Fibroblast of peridontal ligament (primary cell): ENCODE measurements around the gene PTH1R.

Experiments used
- DNase-seq: peaks from one replicate; pipeline ENCODE4 v3.0.0-alpha.2; 2010; ENCODE audit errors: extremely low read depth

PTH1R gene

GRCh38 chr3:46849686-46850467 is 27.6 kb upstream of the PTH1R start:
- no peak for DNase-seq

- no peak for DNase-seq
Measured at GRCh38 chr3:46850468-46850779, 27.1 kb upstream of the PTH1R start.

- no peak for DNase-seq
Measured at GRCh38 chr3:46851364-46852333, 25.9 kb upstream of the PTH1R start.

- DNase-seq, result no peak
Measured at GRCh38 chr3:46852334-46852720, 25.2 kb upstream of the PTH1R start.

DNA sequence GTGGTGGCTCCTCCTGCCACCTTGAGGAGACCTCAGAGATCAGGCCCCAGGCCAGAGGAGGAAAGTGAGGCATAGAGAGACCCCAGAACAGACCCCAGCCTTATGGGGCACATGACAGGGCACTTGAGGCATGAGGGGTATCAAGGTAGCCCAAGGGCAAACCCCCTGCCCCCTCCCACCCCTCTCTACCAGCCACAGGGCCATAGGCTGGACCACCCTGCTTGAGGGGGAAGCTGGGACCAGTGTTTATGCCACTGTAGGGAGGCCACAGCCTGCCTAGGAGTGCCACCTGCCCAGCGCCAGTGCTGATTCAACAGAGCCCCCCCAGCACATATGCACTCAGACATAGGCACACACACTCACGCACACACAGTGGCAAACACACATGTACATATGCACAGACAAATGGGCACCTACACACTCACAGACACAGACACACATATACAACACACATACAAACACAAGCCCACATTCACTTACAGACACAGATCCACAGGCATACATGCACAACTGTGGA is 24.6 kb upstream of the PTH1R start:
- no peak for DNase-seq

DNA sequence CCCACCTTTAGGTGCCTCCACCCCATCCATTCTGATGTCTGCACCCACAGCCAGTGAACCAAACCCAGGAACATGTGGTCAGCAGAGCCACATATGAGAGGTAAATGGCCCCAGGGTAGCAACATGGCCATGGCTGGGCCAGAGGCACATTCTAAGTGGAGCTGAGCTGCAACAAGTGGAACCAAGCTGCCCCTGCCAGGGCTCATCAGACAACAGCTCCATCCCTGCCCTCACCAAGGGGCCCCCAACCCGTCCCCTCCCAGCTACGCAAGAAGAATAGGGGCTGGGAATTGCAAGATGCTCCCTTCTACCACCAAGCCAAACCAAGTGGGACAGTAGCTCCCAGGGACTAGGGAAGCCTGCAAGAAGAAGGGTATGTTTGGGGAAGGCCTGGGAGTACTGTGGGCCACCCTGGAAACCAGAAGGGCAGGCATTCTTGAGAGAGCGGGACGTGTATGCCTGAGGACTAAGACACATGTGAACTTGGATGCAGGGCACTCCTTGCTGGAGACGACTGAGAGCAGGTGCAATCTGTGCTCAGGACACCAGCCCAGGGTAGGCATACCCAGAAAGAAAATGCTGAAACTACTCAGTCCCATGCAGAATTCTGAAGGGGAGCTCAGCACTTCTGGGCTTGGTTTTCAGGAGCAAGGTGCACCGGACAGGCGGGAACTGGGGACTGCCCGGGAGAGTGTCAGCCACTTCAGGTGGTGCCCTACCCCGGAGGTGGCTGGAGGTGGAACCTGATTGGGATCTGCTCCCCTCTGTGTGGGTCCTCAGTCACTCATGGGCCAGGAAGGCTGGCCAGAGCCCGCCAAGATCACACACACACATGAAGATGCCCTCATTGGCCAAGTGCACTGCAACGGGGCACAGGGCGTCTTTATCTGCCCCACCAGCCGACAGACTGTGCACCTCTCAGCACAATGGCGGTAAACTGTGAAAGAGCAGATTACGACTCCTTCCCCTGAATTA is 23.8 kb upstream of the PTH1R start:
- DNase-seq, result no peak

DNA sequence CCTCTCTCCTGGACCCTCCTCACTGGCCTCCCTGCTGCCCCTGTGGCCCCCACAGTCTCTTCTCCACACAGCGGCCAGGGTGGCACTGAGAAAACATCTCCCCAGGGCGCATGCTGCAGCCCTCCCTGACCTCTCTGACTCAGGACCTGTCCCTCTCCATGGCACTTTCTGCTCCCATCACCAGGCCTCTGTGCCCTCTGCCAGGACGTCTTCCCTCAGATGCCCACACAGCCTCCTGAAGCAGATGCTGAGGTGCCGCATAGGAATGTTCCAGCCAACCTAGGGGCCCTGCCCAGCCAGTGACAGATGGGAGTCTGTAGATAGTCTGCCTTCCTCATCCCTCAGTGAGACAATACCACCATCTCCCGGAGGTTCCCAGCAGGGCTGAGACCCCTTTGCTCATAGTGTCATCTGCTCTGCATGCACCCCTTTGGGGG is 22.9 kb upstream of the PTH1R start:
- no peak for DNase-seq

- DNase-seq, result no peak
Measured at GRCh38 chr3:46856576-46857471, 20.7 kb upstream of the PTH1R start.

- DNase-seq, result no peak
Measured at GRCh38 chr3:46857485-46858341, 19.8 kb upstream of the PTH1R start.

GRCh38 chr3:46858456-46858855 is 19.1 kb upstream of the PTH1R start:
- DNase-seq, result no peak

DNA sequence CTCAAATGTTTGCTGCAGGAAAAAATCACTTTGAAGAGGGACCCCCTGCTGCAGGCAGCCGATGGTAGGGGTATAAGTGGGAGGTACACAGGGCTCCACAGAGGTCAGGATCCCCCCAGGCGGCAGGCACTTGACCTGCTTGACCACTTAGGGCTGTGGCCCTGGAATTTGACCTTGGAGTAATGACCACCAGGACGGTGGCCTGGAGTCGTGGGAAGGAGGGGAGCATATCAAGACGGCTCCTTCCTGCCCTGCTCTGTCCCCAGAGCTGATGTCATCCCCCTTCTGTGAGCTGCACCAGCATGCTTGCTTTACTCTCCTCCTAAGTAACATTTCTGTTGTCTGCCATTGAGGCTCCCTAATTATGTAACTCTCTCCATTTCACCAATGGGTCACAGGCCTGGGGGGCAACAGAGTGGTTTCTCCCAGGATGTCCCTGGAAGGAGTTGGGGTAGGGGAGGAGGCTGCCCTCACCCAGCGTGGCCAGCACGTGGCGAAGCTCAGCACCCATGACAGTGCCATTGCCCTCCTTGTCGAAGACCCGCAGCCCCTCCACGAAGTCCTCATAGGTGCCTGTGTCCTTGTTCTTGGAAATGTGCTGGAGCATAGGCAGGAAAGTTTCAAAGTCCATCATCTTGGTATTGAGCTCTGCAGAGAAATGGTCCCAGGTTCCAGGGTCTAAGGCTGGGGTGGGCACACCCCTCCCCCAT is 18.4 kb upstream of the PTH1R start:
- DNase-seq, result no peak

GRCh38 chr3:46860017-46860809 is 17.3 kb upstream of the PTH1R start:
- DNase-seq, result no peak

GRCh38 chr3:46860810-46861604 is 16.5 kb upstream of the PTH1R start:
- no peak for DNase-seq

DNA sequence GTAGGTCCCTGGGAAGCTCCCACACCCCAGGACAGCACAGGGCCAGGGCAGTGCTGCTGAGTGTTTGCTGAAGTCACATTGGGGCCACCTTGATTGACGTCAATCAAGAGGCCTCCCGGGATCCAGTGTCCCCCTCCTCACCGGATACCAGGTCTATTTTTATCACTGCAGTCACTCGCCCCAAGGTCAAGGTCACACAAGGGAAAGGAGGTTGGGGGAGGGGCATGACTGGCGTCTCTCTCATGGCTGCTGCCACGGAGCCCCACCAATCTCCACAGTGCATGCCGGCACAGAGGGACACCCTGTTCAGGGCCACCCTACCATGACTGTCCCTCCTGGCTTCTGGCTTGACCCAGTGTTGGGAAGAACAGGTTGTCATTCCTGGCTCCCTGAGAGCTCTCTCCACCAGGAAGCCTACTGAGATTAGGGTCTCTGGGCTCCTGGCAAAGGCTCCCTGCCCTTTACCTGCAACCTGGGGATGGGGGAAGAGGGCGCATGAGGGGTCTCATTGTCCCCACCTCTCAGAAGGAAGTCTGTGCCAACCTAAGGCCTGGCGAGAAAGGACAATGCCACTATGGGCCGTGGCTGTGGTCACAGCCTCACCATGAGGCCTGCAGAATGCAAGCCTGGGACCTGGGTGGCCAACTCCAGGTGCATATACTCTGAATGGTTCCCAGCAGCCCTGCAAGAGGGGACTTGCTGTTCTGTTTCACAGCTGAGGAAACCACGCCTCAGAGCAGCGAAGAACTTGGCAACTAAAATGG is 15.7 kb upstream of the PTH1R start:
- no peak for DNase-seq

DNA sequence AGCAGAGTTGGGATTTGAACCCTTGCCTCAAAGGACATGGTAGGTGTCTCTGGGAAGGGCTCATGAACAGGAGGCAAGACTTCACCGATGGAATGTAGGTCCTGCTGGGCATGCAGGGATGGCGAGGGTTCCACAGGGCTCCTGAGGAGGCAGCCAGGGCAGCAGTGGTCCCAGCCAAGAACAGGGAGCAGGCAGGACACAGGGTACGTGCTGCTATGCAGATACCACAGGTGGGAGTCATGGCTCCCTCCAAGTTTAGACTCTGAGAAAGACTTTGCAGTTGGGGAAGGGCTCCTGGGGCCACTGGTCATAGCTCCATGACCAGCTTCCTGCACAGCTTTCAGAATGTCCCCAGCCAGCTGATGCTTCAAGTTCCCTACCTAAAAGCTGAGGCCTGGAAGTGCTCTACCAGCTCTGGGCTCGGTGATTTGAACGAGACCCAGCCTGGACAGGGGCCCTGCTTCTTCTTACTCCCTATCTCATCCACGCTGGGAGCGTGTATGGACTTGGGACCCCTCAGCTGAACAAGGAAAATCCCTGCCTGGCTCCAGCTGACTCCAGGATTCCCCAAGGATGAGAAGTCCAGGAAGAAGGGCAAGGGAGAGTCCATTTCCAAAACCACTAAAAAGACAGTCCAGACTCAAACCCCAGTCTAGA is 15.0 kb upstream of the PTH1R start:
- DNase-seq, result no peak

DNA sequence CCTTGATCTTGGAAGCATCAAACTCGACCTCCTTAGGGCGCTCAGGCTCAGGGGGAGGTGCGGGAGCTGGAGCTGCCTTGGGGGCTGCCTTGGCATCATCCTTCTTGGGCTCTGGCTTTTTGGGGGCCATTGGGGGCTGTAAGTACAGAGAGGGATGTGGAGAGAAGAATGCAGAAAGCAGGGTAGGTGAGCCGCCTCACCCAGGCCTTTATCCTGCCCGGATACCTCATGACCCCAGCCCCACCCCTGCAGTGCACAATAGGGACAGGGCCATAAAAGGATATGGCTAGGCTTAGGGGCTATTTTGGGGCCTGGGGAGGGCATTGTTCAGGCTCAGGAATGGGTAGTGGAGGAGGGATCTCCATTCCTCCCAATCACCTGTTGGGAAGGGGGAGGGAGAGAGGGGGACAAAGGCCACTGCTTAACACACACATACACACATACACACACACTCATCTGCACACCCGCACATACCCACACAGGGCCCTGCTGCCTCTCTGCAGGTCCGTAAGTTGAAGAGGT is 14.2 kb upstream of the PTH1R start, which contains the start of gene MYL3:
Gene MYL3 (minus strand): TSS at position 184 of the 522 bp plus-strand sequence. CDS start 54 bp downstream, at position 130.
- DNase-seq, result no peak
